ENCODE measurements around the gene TBC1D8.

DNA sequence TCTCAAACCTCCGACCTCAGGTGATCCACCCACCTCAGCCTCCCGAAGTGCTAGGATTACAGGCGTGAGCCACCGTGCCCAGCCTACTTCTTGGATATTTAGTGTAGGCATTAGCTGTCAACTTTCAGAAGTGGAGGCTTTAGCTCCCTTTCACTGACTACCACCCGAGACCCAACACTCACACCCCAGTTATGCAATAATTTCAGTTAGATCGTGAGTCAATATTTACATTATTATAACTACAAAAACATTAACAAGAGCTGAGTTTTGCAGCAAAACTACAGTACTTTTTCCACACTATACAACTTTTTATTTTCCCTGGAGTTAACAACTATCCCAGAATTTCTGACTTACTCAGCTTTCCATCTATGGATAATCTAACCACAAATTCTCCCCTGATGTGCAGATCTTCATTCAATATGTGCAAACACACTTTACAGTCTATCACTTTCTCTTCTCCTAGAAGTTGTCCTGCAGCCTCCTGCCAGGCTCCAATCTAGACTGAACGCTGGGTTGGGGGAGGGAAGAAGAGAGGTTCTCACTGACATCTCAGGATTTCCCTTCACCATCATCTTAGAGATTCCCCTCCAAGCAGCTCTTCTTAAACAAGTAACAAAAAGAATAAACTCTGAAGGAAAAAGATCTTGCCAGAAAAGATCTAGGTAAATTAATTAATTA is 10.1 kb downstream of the TBC1D8 start:
- TF ChIP-seq POLR2A (IDR thresholded peaks at IDR 0.05) (no peak), CTCF (IDR thresholded peaks at IDR 0.05) (no peak)
